HepG2 (cell line): Measurements from ENCODE around the gene PLEKHA3. TPM values are rescaled to one million over a fixed set of nuclear protein-coding genes. Genes with fewer than 3 reads are reported as not detected.

Source experiments
- CENPBD1 ChIP-seq: sonication (generic); formaldehyde crosslinking; IDR thresholded peaks from 2 replicates; pipeline ENCODE4 v1.8.0; 2022; ENCODE audit warnings: missing genetic modification reagents, low read depth, mild to moderate bottlenecking, borderline replicate concordance
- E2F1 ChIP-seq: sonication (generic); formaldehyde crosslinking; IDR thresholded peaks from 2 replicates; pipeline ENCODE4 v1.5.0; 2020; ENCODE audit warnings: missing genetic modification reagents
- GATAD1 ChIP-seq: IDR thresholded peaks from 2 replicates; pipeline ENCODE4 v1.6.1; 2016; ENCODE audit warnings: missing genetic modification reagents, missing compliant biosample characterization
- ISX ChIP-seq: sonication (generic); formaldehyde crosslinking; conservative IDR thresholded peaks from 2 replicates; pipeline ENCODE4 v1.5.0; 2020; ENCODE audit warnings: missing genetic modification reagents
- KAT8 ChIP-seq: IDR thresholded peaks from 2 replicates; pipeline ENCODE4 v1.6.1; 2016; ENCODE audit warnings: missing genetic modification reagents, missing compliant biosample characterization
- KDM5A ChIP-seq: fragments of 200-600 bp; sonication (generic); IDR thresholded peaks from 2 replicates; pipeline ENCODE4 v1.7.0; 2018; ENCODE audit warnings: antibody characterized with exemption, mild to moderate bottlenecking, low read length, borderline replicate concordance
- LRRFIP1 ChIP-seq: sonication (generic); formaldehyde crosslinking; conservative IDR thresholded peaks from 2 replicates; pipeline ENCODE4 v1.4.0; 2020; ENCODE audit warnings: missing genetic modification reagents
- MTF2 ChIP-seq: sonication (generic); formaldehyde crosslinking; IDR thresholded peaks from 2 replicates; pipeline ENCODE4 v1.5.0; 2020; ENCODE audit warnings: missing genetic modification reagents, borderline replicate concordance
- POLR2A ChIP-seq, 2 experiments: IDR thresholded peaks; 2 replicates each; pipeline ENCODE4 v1.6.1; 2011; ENCODE audit warnings: low read depth in 2 of 2, low read length in 2 of 2, mild to moderate bottlenecking in 1 of 2, moderate library complexity in 1 of 2; ENCODE audit not compliant: insufficient read depth in 1 of 2
- SNAI1 ChIP-seq: sonication (generic); formaldehyde crosslinking; IDR thresholded peaks from 2 replicates; pipeline ENCODE4 v1.5.0; 2020; ENCODE audit warnings: mild to moderate bottlenecking, missing genetic modification reagents, borderline replicate concordance
- SPEN ChIP-seq: sonication (generic); formaldehyde crosslinking; IDR thresholded peaks from 2 replicates; pipeline ENCODE4 v1.5.1; 2020; ENCODE audit warnings: low read depth, mild to moderate bottlenecking, missing genetic modification reagents
- SRSF1 ChIP-seq: fragments of 200-400 bp; formaldehyde crosslinking; optimal IDR thresholded peaks from 2 replicates; pipeline ENCODE3; 2017; ENCODE audit warnings: mild to moderate bottlenecking, low read depth, low read length, moderate library complexity
- SYNCRIP ChIP-seq: fragments of 200-400 bp; formaldehyde crosslinking; IDR thresholded peaks from 2 replicates; pipeline ENCODE4 v1.6.1; 2018; ENCODE audit warnings: mild to moderate bottlenecking, low read depth, low read length; ENCODE audit not compliant: insufficient read depth
- ZKSCAN8 ChIP-seq: IDR thresholded peaks from 2 replicates; pipeline ENCODE4 v1.6.1; 2016; ENCODE audit warnings: borderline replicate concordance, missing genetic modification reagents, missing compliant biosample characterization
- ZNF205 ChIP-seq: IDR thresholded peaks from 2 replicates; pipeline ENCODE4 v1.6.1; 2018; ENCODE audit warnings: missing biosample characterization, missing genetic modification reagents
- ZNF253 ChIP-seq: sonication (generic); formaldehyde crosslinking; IDR thresholded peaks from 2 replicates; pipeline ENCODE4 v1.8.0; 2022; ENCODE audit warnings: mild to moderate bottlenecking, missing genetic modification reagents, borderline replicate concordance
- ZNF460 ChIP-seq: sonication (generic); formaldehyde crosslinking; IDR thresholded peaks from 2 replicates; pipeline ENCODE4 v1.5.1; 2020; ENCODE audit warnings: missing genetic modification reagents, mild to moderate bottlenecking, borderline replicate concordance
- ZNF605 ChIP-seq: sonication (generic); formaldehyde crosslinking; IDR thresholded peaks from 2 replicates; pipeline ENCODE4 v1.8.0; 2022; ENCODE audit warnings: mild to moderate bottlenecking, missing genetic modification reagents
- polyA plus RNA-seq, 8 experiments: library from polyadenylated mRNA; depleted of rRNA in 3 of 8; stranded (reverse) in 7 of 8; unstranded in 1 of 8; fragments of >200 nt; fragmentation: Illumina TruSeq in 4 of 8; extraction: Trizol in 4 of 8; gene quantifications; 2 replicates each; pipeline versions ENCODE4 v1.2.1 to v1.2.3, GENCODE V29; 2011 to 2016; ENCODE audit warnings: low read depth in 4 of 8, missing spikeins in 1 of 8, mixed read lengths in 1 of 8; ENCODE audit not compliant: insufficient read depth in 1 of 8
- total RNA-seq, 5 experiments: library from RNA; depleted of rRNA; stranded (reverse); fragments of >200 nt; fragmentation: Illumina TruSeq; extraction: Trizol; gene quantifications; 2 replicates each; pipeline ENCODE4 v1.2.3, GENCODE V29; 2016; ENCODE audit warnings: low read depth in 1 of 5
- TF ChIP-seq, protein P1 (sequence below): IDR thresholded peaks from 2 replicates; pipeline ENCODE4 v1.6.1; 2016; ENCODE audit warnings: mild to moderate bottlenecking
- TF ChIP-seq, protein P2 (sequence below): sonication (generic); formaldehyde crosslinking; IDR thresholded peaks from 2 replicates; pipeline ENCODE4 v1.4.0; 2020; ENCODE audit warnings: missing genetic modification reagents

PLEKHA3 gene
- total and polyA plus RNA-seq, 2 of the 13 experiments (the other 11 are each of a cell fraction or from before 2014, with no cell fraction given) = 11.7 to 23.1 TPM

- TF ChIP-seq LRRFIP1 (CRISPR knock-in tag) (no peak), SNAI1 (peak; percentile 19; the same call in 1 of the 2 replicates), KAT8 (CRISPR knock-in tag) (peak; percentile 6; the same call in 1 of the 2 replicates), ZNF605 (no peak), SRSF1 (no peak), KDM5A (peak; percentile 64), E2F1 (CRISPR knock-in tag) (no peak), POLR2A (IDR thresholded peaks at IDR 0.05; ENCODE audit: insufficient read depth in 1 of 2, low read depth in 2 of 2, low read length in 2 of 2) (peak in 1 of 2 experiments; percentile 35; a peak in 1 of 4 replicates), GATAD1 (CRISPR knock-in tag) (peak; percentile 71), SPEN (CRISPR knock-in tag) (no peak), ZNF460 (CRISPR knock-in tag) (no peak), ZNF205 (CRISPR knock-in tag) (0 out of 2 replicates have a peak, but pooled peaks have one; percentile 10), SYNCRIP (no peak), ISX (CRISPR knock-in tag) (peak; percentile 13; the same call in 1 of the 2 replicates), ZKSCAN8 (CRISPR knock-in tag) (no peak), MTF2 (peak; percentile 20; the same call in 1 of the 2 replicates), CENPBD1 (CRISPR knock-in tag) (0 out of 2 replicates have a peak, but pooled peaks have one; percentile 68), ZNF253 (no peak)
- TF ChIP-seq, protein P1, sequence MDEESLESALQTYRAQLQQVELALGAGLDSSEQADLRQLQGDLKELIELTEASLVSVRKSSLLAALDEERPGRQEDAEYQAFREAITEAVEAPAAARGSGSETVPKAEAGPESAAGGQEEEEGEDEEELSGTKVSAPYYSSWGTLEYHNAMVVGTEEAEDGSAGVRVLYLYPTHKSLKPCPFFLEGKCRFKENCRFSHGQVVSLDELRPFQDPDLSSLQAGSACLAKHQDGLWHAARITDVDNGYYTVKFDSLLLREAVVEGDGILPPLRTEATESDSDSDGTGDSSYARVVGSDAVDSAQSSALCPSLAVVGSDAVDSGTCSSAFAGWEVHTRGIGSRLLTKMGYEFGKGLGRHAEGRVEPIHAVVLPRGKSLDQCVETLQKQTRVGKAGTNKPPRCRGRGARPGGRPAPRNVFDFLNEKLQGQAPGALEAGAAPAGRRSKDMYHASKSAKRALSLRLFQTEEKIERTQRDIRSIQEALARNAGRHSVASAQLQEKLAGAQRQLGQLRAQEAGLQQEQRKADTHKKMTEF (CRISPR knock-in tag) = 0 out of 2 replicates have a peak, but pooled peaks have one; percentile 21
- TF ChIP-seq, protein P2, sequence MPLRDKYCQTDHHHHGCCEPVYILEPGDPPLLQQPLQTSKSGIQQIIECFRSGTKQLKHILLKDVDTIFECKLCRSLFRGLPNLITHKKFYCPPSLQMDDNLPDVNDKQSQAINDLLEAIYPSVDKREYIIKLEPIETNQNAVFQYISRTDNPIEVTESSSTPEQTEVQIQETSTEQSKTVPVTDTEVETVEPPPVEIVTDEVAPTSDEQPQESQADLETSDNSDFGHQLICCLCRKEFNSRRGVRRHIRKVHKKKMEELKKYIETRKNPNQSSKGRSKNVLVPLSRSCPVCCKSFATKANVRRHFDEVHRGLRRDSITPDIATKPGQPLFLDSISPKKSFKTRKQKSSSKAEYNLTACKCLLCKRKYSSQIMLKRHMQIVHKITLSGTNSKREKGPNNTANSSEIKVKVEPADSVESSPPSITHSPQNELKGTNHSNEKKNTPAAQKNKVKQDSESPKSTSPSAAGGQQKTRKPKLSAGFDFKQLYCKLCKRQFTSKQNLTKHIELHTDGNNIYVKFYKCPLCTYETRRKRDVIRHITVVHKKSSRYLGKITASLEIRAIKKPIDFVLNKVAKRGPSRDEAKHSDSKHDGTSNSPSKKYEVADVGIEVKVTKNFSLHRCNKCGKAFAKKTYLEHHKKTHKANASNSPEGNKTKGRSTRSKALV (CRISPR knock-in tag) = 0 out of 2 replicates have a peak, but pooled peaks have one; percentile 14
These were observed 29.8 kb upstream of the PLEKHA3 start (continued) for GRCh38 chr2:178450524-178450773.
